ENCODE measurements around the gene SYT11. TPM values are rescaled to one million over a fixed set of nuclear protein-coding genes. Genes with fewer than 3 reads are reported as not detected.

Gene SYT11
- total and polyA plus RNA-seq, 9 of the 15 experiments (the other 6 are each of a cell fraction or from before 2014, with no cell fraction given) = 0.05 to 0.18 (median 0.11) TPM

DNA sequence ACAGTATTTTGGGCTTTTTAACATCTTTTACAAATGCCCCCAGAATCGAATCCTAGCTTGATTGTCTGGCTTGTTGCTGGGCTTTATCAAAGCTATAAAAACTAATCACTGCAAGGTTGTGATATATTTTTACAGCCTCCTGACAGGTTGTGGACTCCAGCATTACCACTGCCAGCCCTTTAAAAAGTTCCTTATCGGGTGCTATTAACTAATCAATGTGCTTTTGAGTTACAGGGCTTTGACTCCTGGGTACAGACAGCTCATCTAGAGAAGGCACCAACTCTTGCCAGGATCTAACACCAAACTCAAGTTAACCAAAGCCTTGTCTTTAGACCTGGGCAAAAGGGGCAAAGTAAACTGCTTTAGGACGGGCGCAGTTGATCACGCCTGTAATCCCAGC, 19.0 kb upstream of the SYT11 start:
- intact Hi-C loops (cut with micrococcal nuclease) = no loop called here
- Histone ChIP-seq H3K9me1 (ENCODE audit: control insufficient read depth, insufficient read depth, low read length) (no peaks in the 10 kb centered on the region), H3K4me2 (ENCODE audit: insufficient read depth, low read length) (no peak overlapping the region), H3K27ac (ENCODE audit: extremely low read depth, low read depth, low read length) (no peak overlapping the region), H2AFZ (ENCODE audit: low read depth, low read length) (no peak overlapping the region), H3K4me3 (no peak overlapping the region), H3K27me3 (ENCODE audit: control insufficient read depth in 2 of 2, insufficient read depth in 2 of 2, low read length in 2 of 2) (no peaks in the 10 kb centered on the region), H4K20me1 (replicated peaks; ENCODE audit: control insufficient read depth, insufficient read depth, low read length) (no peaks in the 10 kb centered on the region; the same call in 1 of the 2 replicates), H3K36me3 (ENCODE audit: control insufficient read depth, insufficient read depth, low read length) (peaks cover 31% of the 10 kb centered on the region; the same call in 2 of the 3 replicates), H3K9ac (ENCODE audit: insufficient read depth in 1 of 2, low read depth in 2 of 2, low read length in 2 of 2) (no peak overlapping the region), H3K79me2 (ENCODE audit: control insufficient read depth, insufficient read depth, low read length) (peaks cover 88% of the 10 kb centered on the region), H3K9me3 (replicated peaks; ENCODE audit: control insufficient read depth, insufficient read depth, low read depth, low read length) (no peaks in the 10 kb centered on the region), H3K4me1 (replicated peaks in 1 of 2; ENCODE audit: control insufficient read depth in 2 of 2, insufficient read depth in 2 of 2, low read length in 2 of 2) (peaks cover 10 to 20% of the 10 kb centered on the region in 2 experiments; a peak in 4 of 5 replicates)
- DNase-seq (ENCODE audit: extremely low read depth in 1 of 4, low spot score in 3 of 4) = no peak
- no peak for FAIRE-seq
- BruUV-seq (replicated peaks) = no TSS peak
- ChIA-PET CTCF (ENCODE audit: low intra/inter-chr PET ratio) (no interaction called here), POLR2A (interaction anchor here (0.6 to 1.6 kb wide), 4 partner anchors 10 to 19 kb away, joined by 4 to 8 read pairs (median 4); partner anchors contain the start of gene SYT11)
- 85% methylated on average over 5 of the region's 5 CpGs for WGBS (ENCODE audit: insufficient coverage, low coverage, missing lambda C conversion rate)
- in situ Hi-C loops (cut with MboI) = no loop called here
- no peak for TF ChIP-seq ZBTB43 (CRISPR knock-in tag; IDR thresholded peaks at IDR 0.05)
- no peak for ATAC-seq

- 55% methylated on average over 1 of the region's 1 CpG for WGBS (ENCODE audit: insufficient coverage, low coverage, missing lambda C conversion rate)
- FAIRE-seq (no peak), DNase-seq (ENCODE audit: extremely low read depth in 1 of 4, low spot score in 3 of 4) (no peak), ATAC-seq (no peak)
- peaks cover 47% of the 10 kb centered on the region; the same call in 2 of the 3 replicates for H3K36me3 ChIP-seq (ENCODE audit: control insufficient read depth, insufficient read depth, low read length)
- H3K4me3 ChIP-seq = no peak overlapping the region
- H3K9me1 ChIP-seq (ENCODE audit: control insufficient read depth, insufficient read depth, low read length) = no peaks in the 10 kb centered on the region
- no peak overlapping the region for H3K9ac ChIP-seq (ENCODE audit: insufficient read depth in 1 of 2, low read depth in 2 of 2, low read length in 2 of 2)
- in situ Hi-C loops (cut with MboI) (no loop called here), intact Hi-C loops (cut with micrococcal nuclease) (no loop called here)
- TF ChIP-seq GATAD2A (IDR thresholded peaks at IDR 0.05) = no peak
- H3K4me2 ChIP-seq (ENCODE audit: insufficient read depth, low read length) = no peak overlapping the region
- no peak overlapping the region for H3K27ac ChIP-seq (ENCODE audit: extremely low read depth, low read depth, low read length)
- no peaks in the 10 kb centered on the region for H3K9me3 ChIP-seq (replicated peaks; ENCODE audit: control insufficient read depth, insufficient read depth, low read depth, low read length)
- H3K79me2 ChIP-seq (ENCODE audit: control insufficient read depth, insufficient read depth, low read length) = peaks cover 91% of the 10 kb centered on the region
- no peak overlapping the region for H2AFZ ChIP-seq (ENCODE audit: low read depth, low read length)
- H4K20me1 ChIP-seq (replicated peaks; ENCODE audit: control insufficient read depth, insufficient read depth, low read length) = no peaks in the 10 kb centered on the region; the same call in 1 of the 2 replicates
- POLR2A ChIA-PET = interaction anchor here (2.0 kb wide), 1 partner anchor 12 kb away, joined by 10 read pairs; the partner anchor contains the start of gene GON4L
- no peaks in the 10 kb centered on the region for H3K27me3 ChIP-seq (ENCODE audit: control insufficient read depth in 2 of 2, insufficient read depth in 2 of 2, low read length in 2 of 2)
- CTCF ChIA-PET (ENCODE audit: low intra/inter-chr PET ratio) = no interaction called here
- no TSS peak for BruUV-seq (replicated peaks)
- peaks cover 0 to 13% of the 10 kb centered on the region in 2 experiments; a peak in 1 of 5 replicates for H3K4me1 ChIP-seq (replicated peaks in 1 of 2; ENCODE audit: control insufficient read depth in 2 of 2, insufficient read depth in 2 of 2, low read length in 2 of 2)
Measured at GRCh38 chr1:155844860-155845421, 14.4 kb upstream of the SYT11 start.
